Frontal cortex (tissue), 4 donors: ENCODE data around the gene PDCD2L. TPM values are rescaled to one million over a fixed set of nuclear protein-coding genes. Genes with fewer than 3 reads are reported as not detected.
"Not testable (repeated sequence)": the region's sequence is repeated elsewhere in the genome, so short reads cannot be mapped to it uniquely, and the experiment has no call there.

Experiments
- DNase-seq, 2 donors: peaks; one replicate each; pipeline ENCODE4 v3.0.0; 2012; ENCODE audit warnings: low spot score in 2 of 2
- FAIRE-seq: peaks from 2 replicates; lab custom pipeline; 2012; peaks lifted over from hg19 to GRCh38; lab: Jason Lieb, UNC
- total RNA-seq: library from RNA; depleted of rRNA; stranded (reverse); fragments of >200 nt; gene quantifications from one replicate; pipeline ENCODE4 v1.2.3, GENCODE V29; 2014
- donor health status: control.
- donor health status: control.
- donor health status: control.

Gene PDCD2L
- total RNA-seq: 22.4 TPM

DNA sequence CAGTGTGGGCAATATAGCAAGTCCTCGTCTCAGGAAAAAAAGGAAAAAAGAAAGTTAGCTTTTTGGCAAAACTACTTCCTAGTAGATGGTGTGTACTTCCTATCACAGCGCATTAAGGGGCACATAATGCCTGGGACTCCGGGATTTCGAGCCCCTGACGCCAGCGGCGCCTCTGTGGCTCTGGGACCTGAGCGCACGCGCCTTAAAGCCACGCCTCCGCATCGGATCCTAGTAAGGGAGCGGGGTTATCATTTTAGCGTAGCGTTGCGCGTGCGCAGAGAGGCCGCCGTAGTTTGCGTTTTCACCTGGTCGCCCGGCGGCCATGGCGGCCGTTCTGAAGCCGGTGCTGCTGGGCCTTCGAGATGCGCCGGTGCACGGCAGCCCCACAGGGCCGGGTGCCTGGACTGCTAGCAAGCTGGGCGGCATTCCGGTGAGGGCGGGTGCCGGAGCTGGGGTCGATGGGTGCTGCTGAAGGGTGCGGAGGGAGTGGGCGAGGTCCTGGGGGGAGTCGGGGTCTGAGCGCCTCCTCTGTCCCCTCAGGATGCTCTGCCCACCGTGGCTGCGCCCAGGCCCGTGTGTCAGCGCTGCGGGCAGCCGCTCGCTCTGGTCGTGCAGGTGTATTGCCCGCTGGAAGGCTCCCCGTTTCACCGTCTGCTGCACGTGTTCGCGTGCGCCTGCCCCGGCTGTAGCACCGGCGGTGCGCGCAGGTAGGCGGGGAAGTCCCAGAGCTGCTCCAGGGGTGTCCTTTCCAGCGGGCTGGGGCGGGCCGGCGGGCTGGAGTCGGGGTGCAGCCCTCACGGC lies at the start of gene PDCD2L:
Gene PDCD2L (plus strand): TSS at position 291 of the 801 bp plus-strand sequence. CDS start 32 bp downstream, at position 323.
- FAIRE-seq (no peak), DNase-seq (peak; percentile 80 to 88)

GRCh38 chr19:34355201-34355600 lies 49.0 kb upstream of the PDCD2L start:
- no peak for FAIRE-seq
- DNase-seq: no peak

DNA sequence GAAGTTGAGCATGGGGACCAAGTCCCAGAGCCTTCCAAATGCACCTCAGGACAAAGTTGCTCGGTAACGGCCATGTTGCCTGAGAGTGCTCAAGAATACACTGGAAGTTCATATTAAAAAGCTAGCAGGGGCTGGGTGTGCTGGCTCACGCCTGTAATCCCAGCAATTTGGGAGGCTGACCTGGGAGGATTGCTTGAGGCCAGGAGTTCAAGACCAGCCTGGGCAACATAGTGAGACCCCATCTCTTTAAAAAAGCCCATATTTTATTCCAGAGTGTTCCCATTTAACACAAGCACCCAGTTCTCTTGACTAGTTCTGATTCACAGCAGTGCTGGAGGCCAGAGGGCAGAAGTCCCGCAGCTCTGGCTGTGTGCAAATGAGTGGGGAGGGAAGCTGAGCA lies 47.3 kb upstream of the PDCD2L start:
- DNase-seq (no peak), FAIRE-seq (no peak)

DNA sequence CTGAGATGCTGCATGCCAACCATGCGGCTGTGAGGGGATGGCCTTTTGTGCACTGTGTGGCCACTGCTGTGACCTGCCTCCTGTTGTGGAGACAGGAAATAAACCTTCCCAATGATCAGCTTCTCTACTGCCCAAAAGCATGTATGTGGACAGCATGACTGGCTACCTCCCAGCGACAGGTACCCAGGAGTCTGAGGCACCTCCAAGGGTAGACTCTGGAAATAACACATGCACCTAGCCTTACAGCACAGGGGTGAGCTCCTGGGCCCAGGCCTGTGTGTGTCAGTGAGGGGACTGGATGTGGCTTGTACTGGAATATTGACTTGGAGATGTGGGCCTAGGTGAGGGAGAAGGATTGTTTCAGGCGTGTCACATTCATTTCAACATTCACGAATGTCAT lies 46.8 kb upstream of the PDCD2L start:
- FAIRE-seq: no peak
- DNase-seq: no peak

GRCh38 chr19:34359140-34359953 lies 44.9 kb upstream of the PDCD2L start:
- peak; percentile 87 to 89 for DNase-seq
- no peak for FAIRE-seq

DNA sequence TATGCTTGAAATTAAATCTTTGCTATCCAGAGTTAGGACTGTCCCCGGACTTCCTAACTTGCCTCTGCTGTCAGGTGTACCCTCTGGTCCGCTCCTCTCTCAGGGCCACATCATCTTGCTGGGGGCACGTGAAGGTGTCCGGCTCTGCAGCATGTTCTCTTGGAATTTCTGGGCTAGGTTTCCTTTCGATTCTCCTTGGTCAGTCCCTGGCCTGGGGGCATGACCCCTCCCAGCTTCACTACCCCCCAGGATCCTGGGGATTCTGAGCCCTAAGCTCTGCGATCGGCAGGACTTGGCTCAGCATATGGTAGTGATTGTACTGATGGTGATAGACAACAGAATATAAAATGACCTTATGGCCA lies 44.3 kb upstream of the PDCD2L start:
- no peak for FAIRE-seq

DNA sequence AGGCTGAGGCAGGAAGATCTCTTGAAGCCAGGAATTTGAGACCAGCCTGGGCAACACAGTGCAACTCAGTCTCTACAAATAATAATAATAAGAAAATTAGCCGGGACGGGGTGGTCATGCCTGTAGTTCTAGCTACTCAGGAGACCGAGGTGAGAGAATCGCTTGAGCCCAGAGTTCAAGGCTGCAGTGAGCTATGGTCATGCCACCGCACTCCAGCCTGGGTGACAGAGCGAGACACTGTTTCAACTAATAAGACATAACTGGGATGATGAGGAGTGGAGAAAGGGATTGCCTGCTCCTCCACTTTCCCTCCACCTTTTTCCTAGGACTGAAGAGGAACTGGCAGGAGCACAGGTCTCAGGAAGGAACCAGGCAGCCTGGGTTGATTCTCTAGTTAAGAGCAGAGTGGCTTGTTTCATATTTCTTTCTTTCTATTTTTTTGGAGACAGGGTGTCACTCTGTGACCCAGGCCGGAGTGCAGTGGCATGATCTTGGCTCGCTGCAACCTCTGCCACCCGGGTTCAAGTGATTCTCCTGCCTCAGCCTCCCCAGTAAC lies 43.8 kb upstream of the PDCD2L start:
- FAIRE-seq (no peak), DNase-seq (no peak)

More for the DNA sequence above, 44.3 kb upstream of the PDCD2L start:
- DNase-seq: no peak

DNA sequence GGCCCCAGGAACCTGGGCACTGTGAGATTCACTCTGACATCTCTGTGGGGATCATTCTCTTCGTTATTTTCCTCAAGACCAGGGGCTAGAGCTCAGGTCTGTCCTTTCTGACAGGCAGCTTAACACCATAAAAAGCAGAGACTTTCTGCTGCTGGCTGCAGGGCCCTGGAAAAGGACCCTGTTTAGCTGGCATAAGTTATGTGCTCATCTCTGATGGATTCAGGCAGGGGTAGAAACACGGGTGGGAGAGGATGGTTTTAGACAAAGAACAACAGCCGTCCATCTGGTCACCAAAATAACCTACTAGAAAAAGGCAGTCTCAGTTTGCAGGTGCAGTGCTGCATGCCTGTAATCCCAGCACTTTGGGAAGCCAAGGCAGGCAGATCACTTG lies 41.5 kb upstream of the PDCD2L start:
- DNase-seq (no peak), FAIRE-seq (no peak)

GRCh38 chr19:34363094-34363493 lies 41.1 kb upstream of the PDCD2L start:
- FAIRE-seq (no peak), DNase-seq (no peak)

- FAIRE-seq (no peak), DNase-seq (no peak)
Measured at GRCh38 chr19:34363930-34364329, 40.3 kb upstream of the PDCD2L start.

- FAIRE-seq: no peak
- DNase-seq: no peak
Measured at GRCh38 chr19:34364462-34364829, 39.8 kb upstream of the PDCD2L start.

DNA sequence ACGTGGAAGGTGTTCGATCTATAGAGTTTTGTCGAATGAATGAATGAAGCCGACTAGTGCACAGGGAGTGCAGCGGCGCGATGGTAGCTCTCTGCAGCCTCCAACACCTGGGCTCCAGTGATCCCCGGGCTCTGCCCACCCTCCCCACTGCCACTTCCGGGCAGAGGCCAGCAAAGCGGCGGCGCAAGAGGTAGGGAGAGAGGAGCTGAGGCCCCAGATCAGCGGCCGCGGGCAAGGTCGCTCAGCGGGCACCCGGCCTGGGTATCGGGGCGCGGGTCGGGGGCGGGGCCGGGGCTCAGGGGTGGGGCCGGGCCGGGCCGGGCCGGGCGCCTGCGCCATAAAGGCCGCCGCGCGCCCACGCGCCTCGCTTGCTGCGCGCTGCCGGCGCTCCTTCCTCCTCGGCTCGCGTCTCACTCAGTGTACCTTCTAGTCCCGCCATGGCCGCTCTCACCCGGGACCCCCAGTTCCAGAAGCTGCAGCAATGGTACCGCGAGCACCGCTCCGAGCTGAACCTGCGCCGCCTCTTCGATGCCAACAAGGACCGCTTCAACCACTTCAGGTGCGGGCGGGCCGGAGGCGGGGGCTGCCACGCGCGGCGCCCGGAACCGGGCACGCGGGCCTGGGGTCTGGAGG lies 39.3 kb upstream of the PDCD2L start, which contains the start of gene GPI:
Gene GPI (plus strand): TSS at position 367 of the 633 bp plus-strand sequence. CDS start 71 bp downstream, at position 438.
- FAIRE-seq (no peak), DNase-seq (peak; percentile 78 to 80)

DNA sequence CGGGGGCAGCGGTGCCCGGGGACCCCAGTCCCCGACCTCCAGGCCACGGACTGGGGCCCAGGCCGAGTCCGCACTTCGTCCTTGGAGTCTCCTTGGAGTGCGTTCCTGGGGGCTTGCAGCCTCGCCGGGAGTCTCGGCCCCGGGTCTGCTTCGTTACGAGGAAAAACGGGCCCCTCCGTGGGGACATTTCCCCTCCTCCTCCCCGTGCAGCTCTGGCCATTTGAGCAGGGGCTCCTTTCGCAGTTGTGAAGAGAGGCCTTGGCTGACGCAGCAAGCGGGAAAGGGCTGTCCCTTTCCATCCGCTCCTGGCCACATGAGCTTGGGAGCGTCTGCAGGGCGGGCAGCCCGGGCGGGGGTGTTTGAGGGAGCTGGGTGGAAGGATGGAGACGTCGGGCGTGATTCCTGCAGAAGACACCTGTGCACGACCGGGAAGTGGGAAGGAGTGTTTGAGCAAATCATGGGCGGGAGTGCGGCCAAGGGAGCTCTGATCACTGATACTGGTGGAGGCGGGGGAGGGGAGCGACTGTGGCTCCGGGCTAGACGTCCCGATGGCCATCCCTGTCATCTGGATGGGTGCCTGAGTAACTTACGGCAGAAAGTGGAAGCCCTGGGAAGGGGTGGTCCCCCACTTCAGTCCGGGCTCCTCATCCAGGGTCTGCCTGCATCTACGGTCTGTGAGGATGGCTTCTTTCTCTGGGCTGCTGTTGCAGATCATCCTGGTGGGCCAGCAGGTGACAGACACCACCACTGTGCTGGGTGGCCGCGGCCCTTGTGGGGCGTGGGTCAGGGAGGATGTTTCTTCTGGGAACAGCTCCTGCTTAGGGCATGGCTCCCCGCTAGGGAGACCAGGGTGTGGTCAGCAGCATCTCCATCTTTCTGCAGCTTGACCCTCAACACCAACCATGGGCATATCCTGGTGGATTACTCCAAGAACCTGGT lies 38.5 kb upstream of the PDCD2L start:
- DNase-seq: peak; percentile 42 to 62
- no peak for FAIRE-seq

- DNase-seq (no peak), FAIRE-seq (no peak)
Measured at GRCh38 chr19:34366738-34367623, 37.2 kb upstream of the PDCD2L start.

GRCh38 chr19:34367624-34367957 lies 36.6 kb upstream of the PDCD2L start:
- no peak for FAIRE-seq
- no peak for DNase-seq

GRCh38 chr19:34368338-34368737 lies 35.9 kb upstream of the PDCD2L start:
- DNase-seq (no peak), FAIRE-seq (no peak)

GRCh38 chr19:34369166-34369565 lies 35.0 kb upstream of the PDCD2L start:
- FAIRE-seq: not testable (repeated sequence)

DNA sequence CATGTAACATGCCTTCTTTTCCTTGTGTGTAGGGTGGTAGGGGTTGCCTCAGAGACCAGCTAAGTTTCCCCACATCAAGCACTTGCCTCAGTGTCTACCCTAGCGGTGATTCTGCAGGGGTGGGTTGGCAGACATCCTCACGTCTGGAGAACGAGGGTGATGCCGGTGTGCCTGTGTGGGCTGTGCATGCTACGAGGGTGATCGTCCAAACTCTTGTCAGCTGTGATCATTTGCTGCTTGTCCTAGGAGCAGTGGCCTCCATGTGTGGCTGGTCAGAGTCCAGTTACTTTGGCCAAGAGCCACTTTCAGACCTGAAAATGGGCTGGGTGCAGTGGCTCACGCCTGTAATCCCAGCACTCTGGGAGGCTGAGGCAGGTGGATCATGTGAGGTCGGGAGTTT lies 34.1 kb upstream of the PDCD2L start:
- DNase-seq (no peak), FAIRE-seq (no peak)

More at GRCh38 chr19:34369166-34369565, 35.0 kb upstream of the PDCD2L start:
- DNase-seq: not testable (repeated sequence)
